ENCODE measurements around the gene TCEA3. TPM values are rescaled to one million over a fixed set of nuclear protein-coding genes. Genes with fewer than 3 reads are reported as not detected.
A peak's percentile ranks its signal among the peaks of the same experiment; 100 is the strongest.

Gene TCEA3
- total RNA-seq, 4 donors from 2014 or later: 20.6 to 70.9 (median 27.8) TPM

GRCh38 chr1:23452011-23452411 is 27.5 kb upstream of the TCEA3 start:
- Histone ChIP-seq H3K36me3 (no peaks in the 10 kb centered on the region), H3K4me3 (no peak overlapping the region), H3K27ac (peak overlapping the region in 1 of 2 donors; percentile 5), H3K27me3 (no peaks in the 10 kb centered on the region), H3K9me3 (no peaks in the 10 kb centered on the region), H3K4me1 (no peaks in the 10 kb centered on the region)
- intact Hi-C loops (cut with DNase I; ENCODE audit: low total_unique reads): no loop called here
- DNase-seq: no peak
- TF ChIP-seq CTCF (IDR thresholded peaks at IDR 0.05): no peak
- peak in 1 of 2 donors; percentile 8 for TF ChIP-seq POLR2A (IDR thresholded peaks at IDR 0.05)

GRCh38 chr1:23451441-23451840 is 26.9 kb upstream of the TCEA3 start:
- Histone ChIP-seq H3K27ac (peak overlapping the region in 1 of 2 donors; percentile 5), H3K9me3 (no peaks in the 10 kb centered on the region), H3K36me3 (no peaks in the 10 kb centered on the region), H3K4me1 (no peaks in the 10 kb centered on the region), H3K4me3 (no peak overlapping the region), H3K27me3 (no peaks in the 10 kb centered on the region)
- DNase-seq: no peak
- TF ChIP-seq POLR2A (IDR thresholded peaks at IDR 0.05): no peak
- no peak for TF ChIP-seq CTCF (IDR thresholded peaks at IDR 0.05)
- intact Hi-C loops (cut with DNase I; ENCODE audit: low total_unique reads): no loop called here

- TF ChIP-seq CTCF (IDR thresholded peaks at IDR 0.05) (no peak), POLR2A (IDR thresholded peaks at IDR 0.05) (no peak)
- no peak overlapping the region for H3K27ac ChIP-seq
- no peaks in the 10 kb centered on the region for H3K27me3 ChIP-seq
- no peaks in the 10 kb centered on the region for H3K9me3 ChIP-seq
- intact Hi-C loops (cut with DNase I; ENCODE audit: low total_unique reads): no loop called here
- no peak overlapping the region for H3K4me3 ChIP-seq
- H3K36me3 ChIP-seq: no peaks in the 10 kb centered on the region
- no peak for DNase-seq
- no peaks in the 10 kb centered on the region for H3K4me1 ChIP-seq
Measured at GRCh38 chr1:23450894-23451293, 26.3 kb upstream of the TCEA3 start.

- intact Hi-C loops (cut with DNase I; ENCODE audit: low total_unique reads): no loop called here
- no peaks in the 10 kb centered on the region for H3K27me3 ChIP-seq
- H3K27ac ChIP-seq: no peak overlapping the region
- DNase-seq: no peak
- no peaks in the 10 kb centered on the region for H3K9me3 ChIP-seq
- no peak overlapping the region for H3K4me3 ChIP-seq
- H3K4me1 ChIP-seq: no peaks in the 10 kb centered on the region
- no peaks in the 10 kb centered on the region for H3K36me3 ChIP-seq
- TF ChIP-seq POLR2A (IDR thresholded peaks at IDR 0.05) (no peak), CTCF (IDR thresholded peaks at IDR 0.05) (no peak)
Measured at GRCh38 chr1:23449958-23450357, 25.4 kb upstream of the TCEA3 start.

- TF ChIP-seq CTCF (IDR thresholded peaks at IDR 0.05) (no peak), POLR2A (IDR thresholded peaks at IDR 0.05) (no peak)
- no peak overlapping the region for H3K27ac ChIP-seq
- intact Hi-C loops (cut with DNase I; ENCODE audit: low total_unique reads): no loop called here
- peaks cover 0 to 3% of the 10 kb centered on the region in 2 donors for H3K4me1 ChIP-seq
- no peaks in the 10 kb centered on the region for H3K36me3 ChIP-seq
- H3K9me3 ChIP-seq: no peaks in the 10 kb centered on the region
- H3K27me3 ChIP-seq: no peaks in the 10 kb centered on the region
- no peak overlapping the region for H3K4me3 ChIP-seq
- DNase-seq: no peak
Measured at GRCh38 chr1:23449306-23449705, 24.8 kb upstream of the TCEA3 start.

All from uterus (tissue), 4 donors.